HG02588 (cell line): ENCODE data around the gene RFPL4A.
"Not testable (repeated sequence)": the region's sequence is repeated elsewhere in the genome, so short reads cannot be mapped to it uniquely, and the experiment has no call there.

Experiments used
- ATAC-seq: cut with Tn5 transposase; IDR thresholded peaks from one replicate; pipeline ENCODE4 v1.9.1; 2021; ENCODE audit warnings: mild to moderate bottlenecking, moderate library complexity; ENCODE audit not compliant: unreplicated experiment

Gene RFPL4A

GRCh38 chr19:55758797-55759196 lies at the start of gene RFPL4A:
TSS of gene RFPL4A (plus strand) at chr19:55759097. CDS start at chr19:55761801, 2,704 bp downstream.
- not testable (repeated sequence) for ATAC-seq

- ATAC-seq, result no peak
Observed at GRCh38 chr19:55711719-55712118, 47.2 kb upstream of the RFPL4A start.

GRCh38 chr19:55712804-55713631 lies 45.9 kb upstream of the RFPL4A start:
- ATAC-seq, result no peak

GRCh38 chr19:55716531-55716930 lies 42.4 kb upstream of the RFPL4A start:
- no peak for ATAC-seq

- ATAC-seq, result no peak
Observed at GRCh38 chr19:55717251-55717650, 41.6 kb upstream of the RFPL4A start.

- ATAC-seq, result not testable (repeated sequence)
Observed at GRCh38 chr19:55717879-55718711, 40.8 kb upstream of the RFPL4A start.

GRCh38 chr19:55720214-55720746 lies 38.6 kb upstream of the RFPL4A start:
- ATAC-seq, result no peak

- no peak for ATAC-seq
Observed at GRCh38 chr19:55720801-55721200, 38.1 kb upstream of the RFPL4A start.

GRCh38 chr19:55723491-55723890 lies 35.4 kb upstream of the RFPL4A start:
- ATAC-seq, result no peak

- ATAC-seq, result not testable (repeated sequence)
Observed at GRCh38 chr19:55730378-55730777, 28.5 kb upstream of the RFPL4A start.

GRCh38 chr19:55738302-55738701 lies 20.6 kb upstream of the RFPL4A start, which contains the start of gene NLRP9:
TSS of gene NLRP9 (minus strand) at chr19:55738402. CDS start at chr19:55738374, 28 bp downstream.
- ATAC-seq, result no peak

- ATAC-seq, result no peak
Observed at GRCh38 chr19:55750715-55751114, 8.2 kb upstream of the RFPL4A start.

- no peak for ATAC-seq
Observed at GRCh38 chr19:55753401-55753800, 5.5 kb upstream of the RFPL4A start.

- not testable (repeated sequence) for ATAC-seq
Observed at GRCh38 chr19:55756808-55757207, 2.1 kb upstream of the RFPL4A start.

GRCh38 chr19:55766466-55766865 lies 7.6 kb downstream of the RFPL4A start:
- no peak for ATAC-seq

GRCh38 chr19:55768818-55769217 lies 9.9 kb downstream of the RFPL4A start, which contains the start of gene RFPL4AL1:
TSS of gene RFPL4AL1 (plus strand) at chr19:55769118. CDS start at chr19:55771805, 2,687 bp downstream.
- not testable (repeated sequence) for ATAC-seq

- ATAC-seq, result not testable (repeated sequence)
Observed at GRCh38 chr19:55769632-55770031, 10.7 kb downstream of the RFPL4A start.

GRCh38 chr19:55777528-55777927 lies 18.6 kb downstream of the RFPL4A start:
- ATAC-seq, result no peak

- no peak for ATAC-seq
Observed at GRCh38 chr19:55778331-55778730, 19.4 kb downstream of the RFPL4A start.

- no peak for ATAC-seq
Observed at GRCh38 chr19:55781112-55781511, 22.2 kb downstream of the RFPL4A start.

GRCh38 chr19:55795021-55795420 lies 36.1 kb downstream of the RFPL4A start:
- no peak for ATAC-seq
